PC-3 (cell line): ENCODE measurements around the gene OR52N5. TPM values are rescaled to one million over a fixed set of nuclear protein-coding genes. Genes with fewer than 3 reads are reported as not detected.
A peak's percentile ranks its signal among the peaks of the same experiment; 100 is the strongest.

Source experiments
- ATAC-seq: fragments of 200-7000 bp; cut with Tn5 transposase; 2 replicates; pipeline ENCODE4 v1.9.1; 2020; ENCODE audit warnings: mild to moderate bottlenecking, moderate library complexity
- BruUV-seq: library from RNA; stranded (reverse); fragments of 400-500 nt; replicated peaks from 2 replicates; lab custom pipeline; 2021; lab: Mats Ljungman, UMichigan
- CTCF ChIA-PET: fragments of 300-600 bp; sonication (Branson Sonifier 250); formaldehyde crosslinking; loops from one replicate; lab custom pipeline; 2022; ENCODE audit warnings: antibody characterized with exemption; lab: Charles Lee
- POLR2A ChIA-PET: fragments of 300-600 bp; sonication (Branson Sonifier 250); formaldehyde crosslinking; loops from one replicate; lab custom pipeline; 2022; ENCODE audit warnings: antibody characterized with exemption; ENCODE audit not compliant: unreplicated experiment; lab: Charles Lee
- DNase-seq: peaks from one replicate; pipeline ENCODE4 v3.0.0-alpha.2; 2015
- H2AFZ ChIP-seq: fragments of 300-600 bp; sonication (generic); 2 replicates; pipeline ENCODE4 v1.6.0; 2016; ENCODE audit warnings: antibody characterized with exemption, low read length
- H3F3A ChIP-seq: fragments of 300-600 bp; sonication (generic); one replicate; pipeline ENCODE4 v1.6.0; 2017; ENCODE audit warnings: antibody characterized with exemption, low read length, control low read depth, mild to moderate bottlenecking; ENCODE audit not compliant: unreplicated experiment
- H3K27ac ChIP-seq: fragments of 300-600 bp; sonication (generic); 2 replicates; pipeline ENCODE4 v1.5.1; 2016; ENCODE audit warnings: mild to moderate bottlenecking, low read length
- H3K27me3 ChIP-seq: fragments of 300-600 bp; sonication (generic); 2 replicates; pipeline ENCODE4 v1.6.1; 2016; ENCODE audit warnings: low read length, mixed read lengths
- H3K36me3 ChIP-seq: fragments of 300-600 bp; sonication (generic); 2 replicates; pipeline ENCODE4 v1.6.1; 2016; ENCODE audit warnings: low read depth, mixed run types, low read length, mixed read lengths
- H3K4me1 ChIP-seq: fragments of 300-600 bp; sonication (generic); 2 replicates; pipeline ENCODE4 v1.5.1; 2016; ENCODE audit warnings: low read length; ENCODE audit not compliant: insufficient read depth
- H3K4me2 ChIP-seq: fragments of 300-600 bp; sonication (generic); 2 replicates; pipeline ENCODE4 v1.6.0; 2016; ENCODE audit warnings: low read length
- H3K4me3 ChIP-seq: fragments of 300-600 bp; sonication (generic); 2 replicates; pipeline ENCODE4 v1.5.1; 2016; ENCODE audit warnings: mild to moderate bottlenecking, low read length, mixed read lengths
- H3K79me2 ChIP-seq: fragments of 300-600 bp; sonication (generic); 2 replicates; pipeline ENCODE4 v1.6.1; 2017; ENCODE audit warnings: low read length, mixed read lengths
- H3K9ac ChIP-seq: fragments of 300-600 bp; sonication (generic); 2 replicates; pipeline ENCODE4 v1.6.0; 2016; ENCODE audit warnings: mild to moderate bottlenecking, low read length
- H3K9me2 ChIP-seq: fragments of 300-600 bp; sonication (generic); replicated peaks from 2 replicates; pipeline ENCODE4 v1.6.1; 2016; ENCODE audit warnings: mixed run types, low read length, mixed read lengths
- H3K9me3 ChIP-seq: fragments of 300-600 bp; sonication (generic); 2 replicates; pipeline ENCODE4 v1.6.1; 2016; ENCODE audit warnings: low read length, mixed read lengths
- H4K20me1 ChIP-seq: fragments of 300-600 bp; sonication (generic); 2 replicates; pipeline ENCODE4 v1.6.1; 2016; ENCODE audit warnings: low read length, mixed read lengths
- EZH2 ChIP-seq: fragments of 300-600 bp; sonication (generic); IDR thresholded peaks from one replicate; pipeline ENCODE4 v1.6.1; 2017; ENCODE audit warnings: antibody characterized with exemption, mild to moderate bottlenecking, low read length; ENCODE audit not compliant: unreplicated experiment
- EZH2phosphoT487 ChIP-seq: fragments of 300-600 bp; sonication (generic); IDR thresholded peaks from 2 replicates; pipeline ENCODE4 v1.6.1; 2018; ENCODE audit warnings: mild to moderate bottlenecking, antibody characterized with exemption, low read length, borderline replicate concordance
- intact Hi-C: fragments of 100-400 bp; cut with micrococcal nuclease; formaldehyde crosslinking; loops from 2 replicates; pipeline ENCODE4 v1.9.0; 2023
- total RNA-seq: library from RNA; depleted of rRNA; stranded (reverse); fragments of >200 nt; gene quantifications from 2 replicates; pipeline ENCODE4 v1.2.3, GENCODE V29; 2014
- TF ChIP-seq, protein P1 (sequence below): fragments of 300-600 bp; sonication (generic); conservative IDR thresholded peaks from 2 replicates; pipeline ENCODE4 v1.5.1; 2017; ENCODE audit warnings: antibody characterized with exemption, low read depth, mild to moderate bottlenecking, low read length

The OR52N5 gene
- total RNA-seq, 1 experiment from 2014 or later = not detected

DNA sequence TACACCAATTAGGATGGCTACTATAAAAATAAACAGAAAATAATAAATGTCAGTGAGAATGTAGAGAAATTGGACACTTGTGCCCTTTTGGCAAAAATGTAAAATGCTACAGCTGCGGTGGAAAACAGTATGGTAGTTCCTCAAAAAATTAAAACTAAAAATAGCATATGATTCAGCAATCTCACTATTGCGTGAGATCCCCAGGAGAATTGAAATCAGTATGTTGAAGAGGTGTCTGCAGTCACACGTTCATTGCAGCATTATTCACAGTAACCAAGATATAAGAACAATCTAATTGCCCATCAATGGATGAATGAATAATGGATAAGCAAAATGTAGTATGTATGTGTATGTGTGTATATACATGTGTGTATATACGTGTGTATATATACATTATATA is 32.4 kb upstream of the OR52N5 start:
- H4K20me1 ChIP-seq = no peaks in the 10 kb centered on the region
- ChIA-PET POLR2A (no interaction called here), CTCF (no interaction called here)

DNA sequence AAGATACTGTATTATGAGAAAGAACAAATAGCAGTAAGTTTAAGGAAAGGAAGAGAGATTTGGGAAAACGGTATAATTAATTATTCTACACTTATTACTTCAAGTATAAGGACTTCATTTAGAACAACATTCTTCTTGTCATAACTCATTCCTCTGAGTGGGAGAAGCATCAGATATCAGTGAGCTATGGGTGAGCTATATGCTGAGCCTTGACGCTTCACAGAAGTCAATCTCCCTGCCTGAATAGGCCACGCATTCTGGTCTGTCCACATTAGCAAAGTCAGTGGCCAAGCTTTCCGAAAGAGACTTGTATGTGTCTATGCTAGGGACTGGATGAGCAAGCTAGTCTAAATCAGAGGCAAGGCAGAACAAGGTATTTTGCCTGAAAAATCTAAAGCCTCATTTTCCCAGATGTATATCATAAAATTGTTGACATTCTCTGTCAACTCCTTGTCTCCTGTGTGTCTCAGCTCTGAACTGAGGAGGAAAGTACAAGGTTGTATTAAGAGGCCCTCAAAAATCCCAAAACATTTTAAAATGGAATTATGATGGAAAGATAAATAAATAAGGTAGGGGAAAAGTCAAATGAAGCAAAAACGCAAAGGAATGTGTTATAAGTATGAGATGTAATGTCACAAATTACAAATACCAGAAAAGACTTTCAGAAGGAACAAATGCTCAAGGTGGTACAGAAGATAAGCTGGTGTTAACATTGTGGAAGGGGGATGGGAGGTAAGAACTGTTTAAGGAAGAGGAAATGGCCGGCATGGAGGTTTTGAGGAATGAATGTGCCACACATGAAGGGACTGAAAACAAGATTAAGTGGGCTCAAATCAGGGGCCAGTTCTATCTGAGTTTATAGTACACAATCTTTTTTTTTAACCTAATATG is 27.0 kb upstream of the OR52N5 start:
- intact Hi-C loops = loop anchor here (2.0 to 10.0 kb wide), 6 partner anchors 125 to 1623 kb away; partner anchors contain the start of genes OR51M1, OR51V1, TRIM5 and TRIM6
- Histone ChIP-seq H3K27me3 (peaks cover 25% of the 10 kb centered on the region), H3K9me2 (no peaks in the 10 kb centered on the region), H3F3A (no peaks in the 10 kb centered on the region), H4K20me1 (no peaks in the 10 kb centered on the region), H3K27ac (no peak overlapping the region), H3K9me3 (no peaks in the 10 kb centered on the region), H3K4me1 (no peaks in the 10 kb centered on the region), H3K79me2 (no peaks in the 10 kb centered on the region), H3K36me3 (no peaks in the 10 kb centered on the region), H3K9ac (no peak overlapping the region), H3K4me2 (no peak overlapping the region), H3K4me3 (no peak overlapping the region), H2AFZ (no peak overlapping the region)
- BruUV-seq = no TSS peak
- ChIA-PET CTCF (no interaction called here), POLR2A (no interaction called here)
- DNase-seq (no peak), ATAC-seq (no peak)
- TF ChIP-seq EZH2 = no peak
- no peak for TF ChIP-seq EZH2phosphoT487
- TF ChIP-seq, protein P1, sequence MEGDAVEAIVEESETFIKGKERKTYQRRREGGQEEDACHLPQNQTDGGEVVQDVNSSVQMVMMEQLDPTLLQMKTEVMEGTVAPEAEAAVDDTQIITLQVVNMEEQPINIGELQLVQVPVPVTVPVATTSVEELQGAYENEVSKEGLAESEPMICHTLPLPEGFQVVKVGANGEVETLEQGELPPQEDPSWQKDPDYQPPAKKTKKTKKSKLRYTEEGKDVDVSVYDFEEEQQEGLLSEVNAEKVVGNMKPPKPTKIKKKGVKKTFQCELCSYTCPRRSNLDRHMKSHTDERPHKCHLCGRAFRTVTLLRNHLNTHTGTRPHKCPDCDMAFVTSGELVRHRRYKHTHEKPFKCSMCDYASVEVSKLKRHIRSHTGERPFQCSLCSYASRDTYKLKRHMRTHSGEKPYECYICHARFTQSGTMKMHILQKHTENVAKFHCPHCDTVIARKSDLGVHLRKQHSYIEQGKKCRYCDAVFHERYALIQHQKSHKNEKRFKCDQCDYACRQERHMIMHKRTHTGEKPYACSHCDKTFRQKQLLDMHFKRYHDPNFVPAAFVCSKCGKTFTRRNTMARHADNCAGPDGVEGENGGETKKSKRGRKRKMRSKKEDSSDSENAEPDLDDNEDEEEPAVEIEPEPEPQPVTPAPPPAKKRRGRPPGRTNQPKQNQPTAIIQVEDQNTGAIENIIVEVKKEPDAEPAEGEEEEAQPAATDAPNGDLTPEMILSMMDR = no peak

More for the DNA sequence above, 32.4 kb upstream of the OR52N5 start:
- no peak overlapping the region for H2AFZ ChIP-seq
- no peak overlapping the region for H3K27ac ChIP-seq
- H3K36me3 ChIP-seq = no peaks in the 10 kb centered on the region
- ATAC-seq = no peak
- no peak overlapping the region for H3K4me2 ChIP-seq
- H3K9ac ChIP-seq = no peak overlapping the region
- no peak for DNase-seq
- intact Hi-C loops = no loop called here
- H3F3A ChIP-seq = no peaks in the 10 kb centered on the region
- no TSS peak for BruUV-seq
- no peaks in the 10 kb centered on the region for H3K9me2 ChIP-seq
- H3K9me3 ChIP-seq = no peaks in the 10 kb centered on the region
- no peaks in the 10 kb centered on the region for H3K79me2 ChIP-seq
- no peaks in the 10 kb centered on the region; the same call in 1 of the 2 replicates for H3K27me3 ChIP-seq
- H3K4me3 ChIP-seq = no peak overlapping the region
- H3K4me1 ChIP-seq = no peaks in the 10 kb centered on the region
- TF ChIP-seq, protein P1 = no peak
- TF ChIP-seq EZH2 = no peak

DNA sequence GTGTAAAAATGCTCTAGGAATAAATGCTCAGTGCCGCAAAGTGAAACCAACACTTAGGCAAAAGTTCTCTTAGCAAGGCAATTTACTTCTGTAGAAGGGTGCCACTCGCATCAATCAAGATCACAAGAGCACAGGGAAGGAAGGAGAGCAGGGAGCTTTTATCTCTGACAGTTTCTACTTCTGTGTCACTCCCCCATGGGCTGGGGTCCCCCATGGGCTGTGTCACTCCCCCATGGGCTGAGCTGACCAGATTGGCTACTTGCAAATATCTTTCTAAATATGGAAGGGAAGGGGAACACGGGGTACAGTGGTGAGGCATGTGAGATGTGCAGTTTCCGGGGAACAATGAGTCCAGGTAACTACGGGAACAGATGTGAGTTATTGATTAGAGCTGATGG is 26.0 kb upstream of the OR52N5 start:
- peak; percentile 49 for ATAC-seq
- no peaks in the 10 kb centered on the region for H3K4me1 ChIP-seq

More for the DNA sequence above, 26.0 kb upstream of the OR52N5 start:
- Histone ChIP-seq H3K36me3 (no peaks in the 10 kb centered on the region), H3K4me2 (peak overlapping the region; percentile 79), H3K79me2 (no peaks in the 10 kb centered on the region), H3K4me3 (peak overlapping the region; percentile 62), H3K27ac (no peak overlapping the region), H3K27me3 (peaks cover 34% of the 10 kb centered on the region), H3K9ac (no peak overlapping the region), H3K9me3 (no peaks in the 10 kb centered on the region), H2AFZ (peak overlapping the region; percentile 63), H4K20me1 (no peaks in the 10 kb centered on the region), H3F3A (no peaks in the 10 kb centered on the region), H3K9me2 (no peaks in the 10 kb centered on the region)
- CTCF ChIA-PET = no interaction called here
- intact Hi-C loops = loop anchor here (2.0 to 10.0 kb wide), 6 partner anchors 124 to 1622 kb away; partner anchors contain the start of genes OR51M1, OR51V1, TRIM5 and TRIM6
- DNase-seq = no peak
- POLR2A ChIA-PET = no interaction called here
- TF ChIP-seq, protein P1 = no peak
- TF ChIP-seq EZH2 (no peak), EZH2phosphoT487 (no peak)
- no TSS peak for BruUV-seq
